Stimulated activated naive CD4-positive, alpha-beta T cell (primary cell): Measurements from ENCODE around the gene HS3ST5.
"Not testable (repeated sequence)": the region's sequence is repeated elsewhere in the genome, so short reads cannot be mapped to it uniquely, and the experiment has no call there.

Experiments
- DNase-seq, 6 experiments: peaks; one replicate each; lab custom pipeline; 2025; lab: John Stamatoyannopoulos, UW

Gene HS3ST5

DNA sequence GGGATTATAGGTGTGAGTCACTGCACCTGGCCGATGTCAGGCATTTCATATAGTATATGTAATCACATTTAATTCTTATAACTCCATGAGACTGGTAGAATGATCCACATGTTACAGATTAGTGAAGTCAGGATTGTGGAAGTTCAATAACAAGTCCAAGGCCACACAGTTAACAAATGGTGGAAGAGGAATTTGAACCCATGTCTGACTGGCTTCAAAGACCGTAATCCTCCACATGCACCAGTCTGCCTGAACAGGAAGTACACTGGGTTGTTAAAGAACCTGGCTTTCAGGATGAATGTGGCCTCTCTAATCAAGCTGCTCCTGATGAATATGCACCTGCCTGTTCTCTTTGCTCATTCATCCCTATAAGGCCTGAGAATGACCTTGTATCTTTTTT lies 249.9 kb downstream of the HS3ST5 start:
- DNase-seq = no peak

DNA sequence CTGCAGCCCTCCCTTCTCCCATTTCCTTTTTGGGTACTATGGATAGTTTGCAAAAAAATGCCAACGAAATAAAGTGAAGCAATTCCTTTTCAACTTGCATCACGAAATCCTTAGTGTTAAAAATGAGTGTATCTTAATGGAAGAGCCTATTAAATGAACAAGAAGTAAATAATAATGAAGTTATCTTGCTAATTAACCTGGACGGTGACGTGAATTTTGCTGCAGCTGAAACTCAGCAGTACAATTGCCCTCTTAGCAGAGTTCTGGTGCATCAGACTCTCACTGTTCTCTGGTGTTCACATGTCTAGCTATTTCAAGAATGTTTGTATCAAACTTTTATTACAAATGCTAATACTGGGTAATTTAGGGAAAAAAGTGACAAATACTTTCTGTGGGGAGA lies 252.2 kb downstream of the HS3ST5 start:
- DNase-seq = no peak

DNA sequence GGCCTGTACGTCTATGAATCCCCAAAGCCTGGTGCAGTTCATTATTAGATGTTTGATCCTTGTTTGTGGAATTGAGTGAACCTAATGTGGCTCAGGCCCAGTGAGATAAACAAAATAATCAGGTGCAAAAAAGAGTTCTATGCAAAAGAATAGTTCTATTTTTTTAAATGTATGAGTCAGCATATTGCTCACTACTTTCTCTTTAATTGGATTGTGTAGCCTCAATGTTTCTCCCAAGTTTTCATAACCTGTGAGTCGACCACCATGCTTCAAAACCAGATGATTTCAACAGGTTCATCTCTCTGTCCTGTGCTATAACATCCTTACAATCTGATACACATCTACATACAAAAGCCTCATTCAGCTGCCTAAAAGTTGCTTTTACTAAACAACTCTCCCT lies 255.3 kb downstream of the HS3ST5 start:
- no peak for DNase-seq

GRCh38 chr6:114085211-114085610 lies 257.6 kb downstream of the HS3ST5 start:
- DNase-seq = no peak

GRCh38 chr6:114084327-114084890 lies 258.4 kb downstream of the HS3ST5 start:
- no peak for DNase-seq

DNA sequence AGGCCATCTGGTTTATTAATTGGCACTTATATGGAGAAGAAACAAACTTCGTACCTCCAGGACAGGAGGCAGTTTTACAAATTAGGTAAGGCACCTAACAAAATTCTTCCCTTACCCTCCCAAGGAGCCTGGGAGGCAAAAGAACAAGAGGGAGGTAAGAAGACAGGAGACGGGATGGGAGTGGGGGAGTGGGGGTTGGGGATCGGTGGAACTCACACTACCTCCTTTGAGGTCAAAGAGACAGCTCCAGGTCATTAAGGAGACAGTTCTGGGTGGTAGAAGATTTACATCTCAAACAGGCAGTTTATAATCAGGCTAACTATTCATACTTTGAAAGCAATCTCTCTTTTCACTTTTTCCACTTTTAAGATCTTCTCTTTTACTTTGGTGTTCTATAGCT lies 259.6 kb downstream of the HS3ST5 start:
- DNase-seq = no peak

- DNase-seq = no peak
These were observed 261.1 kb downstream of the HS3ST5 start for GRCh38 chr6:114081730-114082129.

- no peak for DNase-seq
These were observed 261.8 kb downstream of the HS3ST5 start for GRCh38 chr6:114080891-114081510.

DNA sequence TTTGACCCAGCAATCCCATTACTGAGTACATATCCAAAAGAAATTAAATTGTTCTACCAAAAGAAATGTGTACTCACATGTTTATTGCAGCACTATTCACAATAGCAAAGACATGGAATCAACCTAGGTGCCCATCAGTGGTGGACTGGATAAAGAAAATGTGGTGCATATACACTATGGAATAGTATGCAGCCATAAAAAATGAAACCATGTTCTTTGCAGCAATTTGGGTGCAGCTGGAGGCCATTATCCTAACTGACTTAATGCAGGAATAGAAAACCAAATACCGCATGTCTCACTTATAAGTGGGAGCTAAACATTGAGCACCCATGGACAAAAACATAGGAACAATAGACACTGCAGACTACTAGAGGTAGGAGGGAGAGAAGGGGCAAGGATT lies 262.4 kb downstream of the HS3ST5 start:
- DNase-seq = not testable (repeated sequence)

- no peak for DNase-seq
These were observed 267.0 kb downstream of the HS3ST5 start for GRCh38 chr6:114075777-114076176.

- no peak for DNase-seq
These were observed 267.5 kb downstream of the HS3ST5 start for GRCh38 chr6:114075300-114075699.

- DNase-seq = no peak
These were observed 274.1 kb downstream of the HS3ST5 start for GRCh38 chr6:114068771-114069170.

GRCh38 chr6:114068116-114068515 lies 274.7 kb downstream of the HS3ST5 start:
- DNase-seq = no peak

GRCh38 chr6:114064862-114065261 lies 278.0 kb downstream of the HS3ST5 start:
- no peak for DNase-seq

DNA sequence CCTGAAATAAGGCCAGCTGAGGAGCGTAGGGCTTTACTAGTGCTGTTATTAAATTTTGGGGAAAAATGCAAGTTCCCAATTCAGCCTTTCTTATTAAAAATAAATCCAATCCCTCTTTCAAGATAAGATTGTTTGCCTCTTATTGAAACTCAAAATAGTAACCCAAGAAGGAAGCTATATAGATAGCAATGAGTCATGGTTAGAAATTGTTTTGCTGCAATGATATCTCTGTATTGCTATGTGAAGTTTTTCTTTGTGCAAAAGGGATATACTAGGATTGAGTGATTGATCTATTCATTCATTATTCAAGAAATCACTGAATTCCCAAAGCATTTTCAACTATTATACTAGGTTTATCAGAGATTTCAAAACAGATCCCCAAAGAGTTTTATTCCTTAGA lies 278.9 kb downstream of the HS3ST5 start:
- DNase-seq = no peak

- DNase-seq = no peak
These were observed 280.6 kb downstream of the HS3ST5 start for GRCh38 chr6:114062199-114062598.

- DNase-seq = no peak
These were observed 281.1 kb downstream of the HS3ST5 start for GRCh38 chr6:114061741-114062140.

- DNase-seq = no peak
These were observed 281.7 kb downstream of the HS3ST5 start for GRCh38 chr6:114061116-114061515.

DNA sequence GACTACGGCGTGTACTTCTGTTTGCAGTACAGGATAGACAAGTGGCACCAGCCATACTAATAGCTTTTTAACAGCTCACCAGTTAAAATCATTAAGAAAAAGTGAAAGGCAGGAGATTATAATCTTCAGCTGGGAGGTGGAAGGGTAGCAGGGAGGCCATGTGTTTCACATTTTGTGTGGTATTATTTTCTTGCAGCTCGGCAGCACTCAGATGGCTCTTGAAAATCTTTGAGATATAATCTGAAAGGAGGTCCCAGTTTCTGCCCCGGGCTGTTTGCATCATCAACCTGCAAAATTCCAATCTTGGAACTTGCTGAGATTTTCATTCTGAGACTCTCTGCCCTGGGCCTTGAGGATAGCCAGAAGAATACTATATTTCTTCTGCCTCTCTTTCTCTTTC lies 284.4 kb downstream of the HS3ST5 start:
- DNase-seq = no peak

DNA sequence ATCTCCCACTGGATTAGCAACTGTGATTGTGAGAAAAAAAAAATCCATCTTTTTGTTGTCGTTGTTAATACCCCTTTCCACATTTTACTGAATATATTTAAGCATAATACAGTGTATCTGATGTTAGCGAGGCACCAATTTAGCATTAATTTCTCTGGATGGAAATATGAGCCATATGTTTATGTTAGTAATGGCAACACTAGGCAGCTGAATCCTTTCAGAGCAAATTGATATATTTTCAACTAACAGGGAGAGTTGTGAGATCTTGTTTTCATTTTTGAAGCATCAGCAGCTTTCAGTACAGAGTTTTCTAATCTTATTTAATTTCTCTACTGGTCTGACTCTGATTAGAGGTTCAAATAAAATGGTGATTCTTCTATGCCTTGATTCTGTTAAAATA lies 287.1 kb downstream of the HS3ST5 start:
- DNase-seq = no peak

GRCh38 chr6:114055349-114055748 lies 287.5 kb downstream of the HS3ST5 start:
- DNase-seq = no peak

GRCh38 chr6:114053791-114054190 lies 289.0 kb downstream of the HS3ST5 start:
- no peak for DNase-seq

DNA sequence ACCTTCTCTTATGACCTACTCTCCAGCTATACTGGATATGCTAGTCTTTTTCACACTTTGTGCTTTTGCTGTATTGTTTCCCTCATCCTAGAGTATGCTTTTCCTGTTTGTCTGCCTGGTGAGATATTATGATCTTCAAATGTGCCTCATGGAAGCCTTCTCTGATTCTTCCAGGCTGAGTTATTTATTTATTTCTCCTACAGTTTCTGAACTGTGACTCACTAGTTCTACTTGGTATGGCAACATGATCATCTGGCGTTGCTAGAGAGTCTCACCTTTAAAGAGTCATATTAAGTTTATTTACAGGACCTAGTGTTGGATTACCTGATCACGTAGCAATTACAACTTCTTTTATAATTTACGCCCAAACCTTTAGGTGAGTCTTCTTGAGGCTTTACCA lies 290.7 kb downstream of the HS3ST5 start:
- DNase-seq = no peak

DNA sequence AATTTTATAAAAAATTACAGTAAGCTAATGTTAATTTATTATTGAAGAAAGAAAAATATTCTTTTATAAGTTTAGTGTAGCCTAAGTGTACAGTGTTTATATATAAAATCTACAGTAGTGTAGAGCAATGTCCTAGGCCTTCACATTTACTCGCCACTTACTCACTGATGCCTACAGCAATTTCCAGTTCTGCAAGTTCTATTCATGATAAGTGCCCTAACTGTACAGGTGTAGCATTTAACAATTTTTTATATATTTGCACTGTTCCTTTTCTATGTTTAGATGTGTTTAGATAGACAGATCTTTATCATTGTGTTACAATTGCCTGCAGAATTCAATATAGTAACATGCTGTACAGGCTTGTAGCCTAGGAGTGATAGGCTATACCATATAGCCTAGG lies 291.8 kb downstream of the HS3ST5 start:
- no peak for DNase-seq
